Spleen (tissue), 7 donors: Measurements from ENCODE around the gene OAT.

Source experiments
- CTCF ChIP-seq, 11 experiments: fragments of 200-600 bp in 7 of 11; fragments of 450-650 bp in 4 of 11; sonication (generic) in 4 of 11; IDR thresholded peaks in 8 of 11; conservative IDR thresholded peaks in 3 of 11; 1 replicate in 7 of 11; 2 replicates in 4 of 11; pipeline versions ENCODE4 v1.4.0 to v1.8.0; 2016 to 2021; ENCODE audit warnings: antibody characterized with exemption in 11 of 11, inconsistent platforms in 4 of 11, mild to moderate bottlenecking in 1 of 11
- POLR2AphosphoS5 ChIP-seq, 3 donors: sonication (generic); formaldehyde crosslinking; IDR thresholded peaks; one replicate each; pipeline ENCODE4 v1.5.1; 2017; ENCODE audit warnings: antibody characterized with exemption in 3 of 3
- donor health status: DM: no; HTN: no; CAD: no; lungs with moderate emphysema.
- donor health status: DM: no; HTN: no; CAD: no.
- donor health status: DM: no; HTN: no; CAD: no.

GRCh38 chr10:124449170-124450011 lies 30.7 kb upstream of the OAT start:
- no peak for TF ChIP-seq CTCF (IDR thresholded peaks at IDR 0.05 in 8 of 11, conservative IDR thresholded peaks at IDR 0.05 in 3 of 11)
- no peak for TF ChIP-seq POLR2AphosphoS5 (IDR thresholded peaks at IDR 0.05)
